Measurements from ENCODE around the gene UMAD1.

UMAD1 gene

GRCh38 chr7:7686811-7687508 lies 46.4 kb downstream of the UMAD1 start:
- Histone ChIP-seq H3K27me3 (ENCODE audit: low read depth) (no peaks in the 10 kb centered on the region), H3K4me3 (no peak overlapping the region), H3K9me3 (no peaks in the 10 kb centered on the region), H3K36me3 (replicated peaks) (no peaks in the 10 kb centered on the region), H3K4me1 (no peaks in the 10 kb centered on the region)
- in situ Hi-C loops (cut with MboI; ENCODE audit: low sequenced_read_pairs): no loop called here
- DNase-seq (ENCODE audit: low spot score in 2 of 2): no peak

- Histone ChIP-seq H3K4me3 (no peak overlapping the region), H3K9me3 (no peaks in the 10 kb centered on the region), H3K36me3 (replicated peaks) (no peaks in the 10 kb centered on the region), H3K4me1 (no peaks in the 10 kb centered on the region), H3K27me3 (ENCODE audit: low read depth) (no peaks in the 10 kb centered on the region)
- in situ Hi-C loops (cut with MboI; ENCODE audit: low sequenced_read_pairs): no loop called here
- DNase-seq (ENCODE audit: low spot score in 2 of 2): no peak
These were observed 47.2 kb downstream of the UMAD1 start for GRCh38 chr7:7687800-7688199.

- Histone ChIP-seq H3K27me3 (ENCODE audit: low read depth) (no peaks in the 10 kb centered on the region), H3K4me1 (no peaks in the 10 kb centered on the region), H3K4me3 (no peak overlapping the region), H3K9me3 (no peaks in the 10 kb centered on the region), H3K36me3 (replicated peaks) (no peaks in the 10 kb centered on the region)
- no peak for DNase-seq (ENCODE audit: low spot score in 2 of 2)
- in situ Hi-C loops (cut with MboI; ENCODE audit: low sequenced_read_pairs): no loop called here
These were observed 47.8 kb downstream of the UMAD1 start for GRCh38 chr7:7688310-7688709.

DNA sequence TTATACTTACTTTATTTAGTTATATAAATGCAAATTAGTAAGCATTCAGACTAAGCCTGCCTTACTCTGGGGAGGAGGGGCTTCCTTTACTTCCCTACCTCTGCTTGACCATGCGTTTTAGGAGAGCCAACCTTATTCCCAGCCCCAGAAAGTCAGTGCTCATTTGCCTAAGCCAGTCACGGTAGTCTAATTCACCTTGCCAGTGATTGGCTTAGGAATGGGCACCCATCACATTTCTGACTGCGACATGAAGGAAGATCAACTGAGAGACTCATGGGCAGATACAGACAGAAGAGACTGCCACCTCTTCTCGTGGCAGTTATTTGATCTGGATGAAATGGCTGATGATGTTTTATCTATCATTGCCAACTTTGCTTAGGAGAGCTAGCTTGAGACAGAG lies 48.4 kb downstream of the UMAD1 start:
- H3K9me3 ChIP-seq: no peaks in the 10 kb centered on the region
- in situ Hi-C loops (cut with MboI; ENCODE audit: low sequenced_read_pairs): no loop called here
- no peaks in the 10 kb centered on the region for H3K4me1 ChIP-seq
- no peaks in the 10 kb centered on the region for H3K36me3 ChIP-seq (replicated peaks)
- H3K27me3 ChIP-seq (ENCODE audit: low read depth): no peaks in the 10 kb centered on the region
- no peak for DNase-seq (ENCODE audit: low spot score in 2 of 2)
- no peak overlapping the region for H3K4me3 ChIP-seq

- Histone ChIP-seq H3K27me3 (ENCODE audit: low read depth) (no peaks in the 10 kb centered on the region), H3K4me1 (no peaks in the 10 kb centered on the region), H3K9me3 (no peaks in the 10 kb centered on the region), H3K36me3 (replicated peaks) (no peaks in the 10 kb centered on the region), H3K4me3 (no peak overlapping the region)
- in situ Hi-C loops (cut with MboI; ENCODE audit: low sequenced_read_pairs): no loop called here
- DNase-seq (ENCODE audit: low spot score in 2 of 2): no peak
These were observed 53.3 kb downstream of the UMAD1 start for GRCh38 chr7:7693881-7694280.

- Histone ChIP-seq H3K27me3 (ENCODE audit: low read depth) (no peaks in the 10 kb centered on the region), H3K9me3 (no peaks in the 10 kb centered on the region), H3K36me3 (replicated peaks) (no peaks in the 10 kb centered on the region), H3K4me1 (no peaks in the 10 kb centered on the region), H3K4me3 (no peak overlapping the region)
- in situ Hi-C loops (cut with MboI; ENCODE audit: low sequenced_read_pairs): no loop called here
- no peak for DNase-seq (ENCODE audit: low spot score in 2 of 2)
These were observed 54.0 kb downstream of the UMAD1 start for GRCh38 chr7:7694542-7694941.

- Histone ChIP-seq H3K4me1 (no peaks in the 10 kb centered on the region), H3K9me3 (no peaks in the 10 kb centered on the region), H3K4me3 (no peak overlapping the region), H3K27me3 (ENCODE audit: low read depth) (no peaks in the 10 kb centered on the region), H3K36me3 (replicated peaks) (no peaks in the 10 kb centered on the region)
- in situ Hi-C loops (cut with MboI; ENCODE audit: low sequenced_read_pairs): no loop called here
- no peak for DNase-seq (ENCODE audit: low spot score in 2 of 2)
These were observed 54.7 kb downstream of the UMAD1 start for GRCh38 chr7:7695111-7695817.

- in situ Hi-C loops (cut with MboI; ENCODE audit: low sequenced_read_pairs): no loop called here
- no peak for DNase-seq (ENCODE audit: low spot score in 2 of 2)
- H3K27me3 ChIP-seq (ENCODE audit: low read depth): no peaks in the 10 kb centered on the region
- no peak overlapping the region for H3K4me3 ChIP-seq
- H3K9me3 ChIP-seq: no peaks in the 10 kb centered on the region
- no peaks in the 10 kb centered on the region for H3K36me3 ChIP-seq (replicated peaks)
- H3K4me1 ChIP-seq: no peaks in the 10 kb centered on the region
These were observed 56.0 kb downstream of the UMAD1 start for GRCh38 chr7:7696458-7697119.

GRCh38 chr7:7698930-7699329 lies 58.4 kb downstream of the UMAD1 start:
- no peaks in the 10 kb centered on the region for H3K36me3 ChIP-seq (replicated peaks)
- no peaks in the 10 kb centered on the region for H3K27me3 ChIP-seq (ENCODE audit: low read depth)
- H3K4me3 ChIP-seq: no peak overlapping the region
- H3K9me3 ChIP-seq: no peaks in the 10 kb centered on the region
- no peak for DNase-seq (ENCODE audit: low spot score in 2 of 2)
- no peaks in the 10 kb centered on the region for H3K4me1 ChIP-seq
- in situ Hi-C loops (cut with MboI; ENCODE audit: low sequenced_read_pairs): no loop called here

DNA sequence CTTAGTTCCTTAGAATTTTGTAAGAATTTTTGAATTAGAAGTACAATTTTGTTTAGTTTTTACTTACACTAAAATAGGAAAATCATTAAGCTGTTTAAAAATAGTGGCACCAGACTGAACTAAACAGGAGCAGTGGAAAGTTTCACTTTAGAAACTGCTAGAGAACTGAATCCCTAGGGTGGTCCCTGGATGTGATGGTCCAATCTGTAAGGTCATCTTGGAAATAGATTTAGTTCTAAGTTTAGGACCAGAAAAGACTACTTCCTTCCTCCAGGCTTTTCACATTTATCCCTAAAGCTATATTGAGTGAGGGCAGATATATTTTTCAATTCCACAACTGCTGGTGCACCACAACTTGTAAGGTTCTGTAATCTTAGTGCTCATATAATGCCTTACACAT lies 58.8 kb downstream of the UMAD1 start:
- no peak for DNase-seq (ENCODE audit: low spot score in 2 of 2)
- in situ Hi-C loops (cut with MboI; ENCODE audit: low sequenced_read_pairs): no loop called here

DNA sequence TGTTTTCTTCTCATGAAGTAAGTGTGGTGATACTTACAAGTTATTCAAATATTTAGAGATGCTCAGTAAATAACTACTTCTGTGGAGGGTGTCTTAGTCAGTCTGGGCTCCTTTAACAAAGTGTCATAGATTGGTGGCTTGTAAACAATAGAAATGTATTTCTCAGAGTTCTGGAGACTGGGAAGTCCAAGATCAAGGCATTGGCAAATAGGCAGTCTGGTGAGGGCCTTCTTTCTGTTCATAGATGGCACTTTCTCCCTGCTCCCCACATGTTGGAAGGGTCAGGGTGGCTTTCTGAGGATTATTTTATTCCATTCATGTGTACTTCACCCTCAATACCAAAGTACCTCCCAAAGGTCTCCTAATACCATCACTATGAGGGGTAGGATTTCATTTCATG lies 59.4 kb downstream of the UMAD1 start:
- Histone ChIP-seq H3K9me3 (no peaks in the 10 kb centered on the region), H3K4me3 (no peak overlapping the region), H3K27me3 (ENCODE audit: low read depth) (no peaks in the 10 kb centered on the region), H3K4me1 (peaks cover 2% of the 10 kb centered on the region; the same call in 1 of the 2 replicates), H3K36me3 (replicated peaks) (no peaks in the 10 kb centered on the region)
- no peak for DNase-seq (ENCODE audit: low spot score in 2 of 2)
- in situ Hi-C loops (cut with MboI; ENCODE audit: low sequenced_read_pairs): no loop called here

More for the DNA sequence above, 58.8 kb downstream of the UMAD1 start:
- Histone ChIP-seq H3K36me3 (replicated peaks) (no peaks in the 10 kb centered on the region), H3K27me3 (ENCODE audit: low read depth) (no peaks in the 10 kb centered on the region), H3K9me3 (no peaks in the 10 kb centered on the region), H3K4me3 (no peak overlapping the region), H3K4me1 (no peaks in the 10 kb centered on the region)

GRCh38 chr7:7701527-7701926 lies 61.0 kb downstream of the UMAD1 start:
- H3K36me3 ChIP-seq (replicated peaks): no peaks in the 10 kb centered on the region
- H3K9me3 ChIP-seq: no peaks in the 10 kb centered on the region
- no peak overlapping the region for H3K4me3 ChIP-seq
- in situ Hi-C loops (cut with MboI; ENCODE audit: low sequenced_read_pairs): no loop called here
- DNase-seq (ENCODE audit: low spot score in 2 of 2): no peak
- H3K27me3 ChIP-seq (ENCODE audit: low read depth): no peaks in the 10 kb centered on the region
- H3K4me1 ChIP-seq: peaks cover 3% of the 10 kb centered on the region

GRCh38 chr7:7702826-7703225 lies 62.3 kb downstream of the UMAD1 start:
- DNase-seq (ENCODE audit: low spot score in 2 of 2): no peak
- H3K27me3 ChIP-seq (ENCODE audit: low read depth): no peaks in the 10 kb centered on the region
- no peak overlapping the region for H3K4me3 ChIP-seq
- H3K9me3 ChIP-seq: no peaks in the 10 kb centered on the region
- H3K36me3 ChIP-seq (replicated peaks): no peaks in the 10 kb centered on the region
- in situ Hi-C loops (cut with MboI; ENCODE audit: low sequenced_read_pairs): no loop called here
- H3K4me1 ChIP-seq: peaks cover 14% of the 10 kb centered on the region

DNA sequence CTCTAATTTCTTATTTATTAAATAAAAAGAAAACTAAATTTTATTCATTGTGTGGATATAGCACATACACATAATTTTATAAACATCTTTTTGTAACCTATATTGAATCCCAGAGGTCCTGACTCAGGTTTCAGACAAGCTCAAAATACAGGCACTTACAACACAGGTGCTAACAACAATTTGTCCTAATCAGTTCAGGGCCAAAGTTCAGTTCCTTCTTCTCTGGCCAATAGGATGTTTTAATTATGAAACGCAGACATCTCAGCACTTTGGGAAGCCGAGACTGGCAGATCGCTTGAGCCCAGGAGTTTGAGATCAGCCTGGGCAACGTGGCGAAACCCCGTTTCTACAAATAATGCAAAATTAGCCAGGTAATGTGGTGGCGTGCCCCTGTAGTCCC lies 62.9 kb downstream of the UMAD1 start:
- H3K27me3 ChIP-seq (ENCODE audit: low read depth): no peaks in the 10 kb centered on the region
- in situ Hi-C loops (cut with MboI; ENCODE audit: low sequenced_read_pairs): no loop called here
- no peaks in the 10 kb centered on the region for H3K9me3 ChIP-seq
- H3K4me3 ChIP-seq: no peak overlapping the region
- no peaks in the 10 kb centered on the region for H3K36me3 ChIP-seq (replicated peaks)
- DNase-seq (ENCODE audit: low spot score in 2 of 2): no peak
- peaks cover 18% of the 10 kb centered on the region for H3K4me1 ChIP-seq

All from HAP-1 (cell line).